Osteocyte (in vitro differentiated cells): ENCODE data around the gene TRPM7. TPM values are rescaled to one million over a fixed set of nuclear protein-coding genes. Genes with fewer than 3 reads are reported as not detected.
"Not testable (repeated sequence)": the region's sequence is repeated elsewhere in the genome, so short reads cannot be mapped to it uniquely, and the experiment has no call there.

Source experiments
- DNase-seq: peaks from one replicate; pipeline ENCODE4 v3.0.0; 2021; ENCODE audit warnings: mixed read lengths; ENCODE audit not compliant: unreplicated experiment; ENCODE audit errors: extremely low spot score
- H3K27ac Mint-ChIP-seq: one replicate; pipeline ENCODE4 v1.8.0; 2021; ENCODE audit warnings: mild to moderate bottlenecking, mixed read lengths; ENCODE audit not compliant: unreplicated experiment
- H3K27me3 Mint-ChIP-seq: one replicate; pipeline ENCODE4 v1.8.0; 2021; ENCODE audit warnings: mixed read lengths; ENCODE audit not compliant: unreplicated experiment
- H3K36me3 Mint-ChIP-seq: one replicate; pipeline ENCODE4 v1.8.0; 2021; ENCODE audit warnings: mixed read lengths; ENCODE audit not compliant: unreplicated experiment
- H3K4me1 Mint-ChIP-seq: one replicate; pipeline ENCODE4 v1.8.0; 2021; ENCODE audit warnings: mixed read lengths; ENCODE audit not compliant: unreplicated experiment
- H3K4me3 Mint-ChIP-seq: one replicate; pipeline ENCODE4 v1.8.0; 2021; ENCODE audit warnings: mild to moderate bottlenecking, moderate library complexity, mixed read lengths; ENCODE audit not compliant: unreplicated experiment
- H3K9me3 Mint-ChIP-seq: one replicate; pipeline ENCODE4 v1.8.0; 2021; ENCODE audit warnings: mixed read lengths; ENCODE audit not compliant: unreplicated experiment
- total RNA-seq: library from RNA; stranded (reverse); gene quantifications from 2 replicates; pipeline ENCODE4 v1.2.1, GENCODE V29; 2021
- TF ChIP-seq, protein P1 (sequence below): fragments of 200-600 bp; sonication (generic); IDR thresholded peaks from 2 replicates; pipeline ENCODE4 v1.5.0; 2021; ENCODE audit warnings: antibody characterized with exemption, mild to moderate bottlenecking, moderate library complexity

TRPM7 gene
- total RNA-seq, 1 donor from 2014 or later: 53.6 TPM

DNA sequence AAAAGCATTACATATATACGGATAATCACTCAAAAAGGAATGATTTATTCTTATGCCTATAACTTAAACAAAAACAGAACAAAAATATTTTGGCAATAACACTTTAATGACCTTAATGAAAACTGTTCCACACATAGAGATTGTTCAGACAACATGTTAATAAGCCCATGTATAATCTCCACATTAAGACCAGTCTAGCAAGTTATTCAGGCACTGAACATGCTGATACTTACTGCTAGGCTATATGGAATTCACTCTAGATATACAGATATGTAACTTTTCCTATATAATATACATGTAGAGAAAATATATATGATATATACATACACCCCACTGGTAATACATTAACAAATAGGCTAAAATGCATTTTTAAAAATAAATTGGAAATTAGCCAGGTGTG lies 96.3 kb downstream of the TRPM7 start:
- Mint-ChIP-seq H3K4me1 (no peaks in the 10 kb centered on the region), H3K27me3 (no peaks in the 10 kb centered on the region), H3K9me3 (no peaks in the 10 kb centered on the region), H3K36me3 (peaks cover 38% of the 10 kb centered on the region), H3K27ac (no peak overlapping the region), H3K4me3 (no peak overlapping the region)
- DNase-seq: no peak
- TF ChIP-seq, protein P1, sequence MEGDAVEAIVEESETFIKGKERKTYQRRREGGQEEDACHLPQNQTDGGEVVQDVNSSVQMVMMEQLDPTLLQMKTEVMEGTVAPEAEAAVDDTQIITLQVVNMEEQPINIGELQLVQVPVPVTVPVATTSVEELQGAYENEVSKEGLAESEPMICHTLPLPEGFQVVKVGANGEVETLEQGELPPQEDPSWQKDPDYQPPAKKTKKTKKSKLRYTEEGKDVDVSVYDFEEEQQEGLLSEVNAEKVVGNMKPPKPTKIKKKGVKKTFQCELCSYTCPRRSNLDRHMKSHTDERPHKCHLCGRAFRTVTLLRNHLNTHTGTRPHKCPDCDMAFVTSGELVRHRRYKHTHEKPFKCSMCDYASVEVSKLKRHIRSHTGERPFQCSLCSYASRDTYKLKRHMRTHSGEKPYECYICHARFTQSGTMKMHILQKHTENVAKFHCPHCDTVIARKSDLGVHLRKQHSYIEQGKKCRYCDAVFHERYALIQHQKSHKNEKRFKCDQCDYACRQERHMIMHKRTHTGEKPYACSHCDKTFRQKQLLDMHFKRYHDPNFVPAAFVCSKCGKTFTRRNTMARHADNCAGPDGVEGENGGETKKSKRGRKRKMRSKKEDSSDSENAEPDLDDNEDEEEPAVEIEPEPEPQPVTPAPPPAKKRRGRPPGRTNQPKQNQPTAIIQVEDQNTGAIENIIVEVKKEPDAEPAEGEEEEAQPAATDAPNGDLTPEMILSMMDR: no peak

DNA sequence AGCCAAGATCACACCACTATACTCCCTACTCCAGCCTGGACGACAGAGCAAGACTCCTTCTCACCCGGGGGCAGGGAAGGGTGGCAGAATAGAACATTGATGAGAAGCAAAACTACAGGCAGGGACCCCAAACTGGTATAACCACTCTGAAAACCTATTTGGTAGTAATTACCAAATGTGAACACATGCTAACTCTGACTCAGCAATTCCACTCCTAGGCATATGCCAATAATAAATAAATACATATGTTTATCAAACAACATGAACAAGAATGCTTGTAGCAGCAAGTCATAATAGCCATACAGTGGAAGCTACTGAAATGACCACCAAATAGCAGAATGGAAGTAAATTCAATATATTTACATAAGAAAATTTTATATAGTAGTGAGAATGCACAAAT lies 109.1 kb downstream of the TRPM7 start:
- peaks cover 48% of the 10 kb centered on the region for H3K36me3 Mint-ChIP-seq
- no peak overlapping the region for H3K4me3 Mint-ChIP-seq
- TF ChIP-seq, protein P1: no peak
- no peak for DNase-seq
- no peak overlapping the region for H3K27ac Mint-ChIP-seq
- H3K27me3 Mint-ChIP-seq: no peaks in the 10 kb centered on the region
- H3K9me3 Mint-ChIP-seq: no peaks in the 10 kb centered on the region
- H3K4me1 Mint-ChIP-seq: no peaks in the 10 kb centered on the region

DNA sequence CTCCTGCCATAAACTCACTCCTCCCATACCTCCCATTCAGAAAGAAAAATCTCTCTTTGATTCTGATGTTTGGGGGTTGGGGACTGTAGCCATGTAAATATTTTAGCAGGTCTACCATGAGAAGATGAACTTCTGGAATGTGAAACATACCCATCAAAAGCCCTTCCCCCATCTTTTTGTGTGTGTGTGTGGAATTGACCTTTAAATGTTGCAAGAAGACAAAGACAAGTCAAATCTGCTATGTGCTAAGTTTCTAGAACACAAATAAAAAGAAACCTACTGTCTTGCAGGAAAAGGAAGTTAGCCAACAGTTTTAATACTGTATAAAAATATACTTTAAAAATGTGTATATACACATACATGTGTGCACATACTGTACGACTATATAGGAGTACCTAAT lies 110.4 kb downstream of the TRPM7 start:
- DNase-seq: no peak
- TF ChIP-seq, protein P1: no peak
- H3K27ac Mint-ChIP-seq: no peak overlapping the region

DNA sequence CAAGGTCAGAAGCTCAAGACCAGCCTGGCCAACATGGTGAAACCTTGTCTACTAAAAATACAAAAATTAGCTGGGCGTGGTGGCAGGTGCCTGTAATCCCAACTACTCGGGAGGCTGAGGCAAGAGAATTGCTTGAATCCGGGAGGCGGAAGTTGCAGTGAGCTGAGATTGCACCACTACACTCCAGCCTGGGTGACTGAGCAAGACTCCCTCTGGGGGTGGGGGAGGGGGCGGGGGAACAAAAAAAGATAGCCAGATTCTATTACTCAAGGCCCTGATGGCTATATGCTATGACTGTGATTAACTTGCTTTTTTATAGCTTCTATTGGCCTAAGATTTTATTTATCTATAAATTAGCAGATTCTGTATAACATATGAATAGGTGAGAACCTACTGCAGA lies 112.8 kb downstream of the TRPM7 start:
- not testable (repeated sequence) for H3K4me1 Mint-ChIP-seq, H3K9me3 Mint-ChIP-seq

More for the DNA sequence above, 110.4 kb downstream of the TRPM7 start:
- Mint-ChIP-seq H3K4me1 (no peaks in the 10 kb centered on the region), H3K27me3 (no peaks in the 10 kb centered on the region), H3K9me3 (no peaks in the 10 kb centered on the region), H3K4me3 (no peak overlapping the region), H3K36me3 (peaks cover 47% of the 10 kb centered on the region)

DNA sequence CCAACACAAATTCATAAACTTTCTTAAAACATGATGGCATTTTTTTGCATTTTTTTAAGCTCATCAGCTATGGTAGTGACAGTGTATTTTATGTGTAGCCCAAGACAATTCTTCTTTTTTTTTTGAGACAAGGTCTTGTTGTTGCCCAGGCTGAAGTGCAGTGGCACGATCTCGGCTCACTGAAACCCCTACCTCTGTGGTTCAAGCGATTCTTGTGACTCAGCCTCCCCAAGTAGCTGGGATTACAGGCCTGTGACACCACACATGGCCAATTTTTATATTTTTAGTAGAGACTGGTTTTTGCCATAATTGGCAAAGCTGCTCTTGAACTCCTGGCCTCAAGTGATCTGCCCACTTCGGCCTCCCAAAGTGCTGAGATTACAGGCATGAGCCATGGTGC lies 122.8 kb downstream of the TRPM7 start:
- TF ChIP-seq, protein P1: no peak
- H3K4me3 Mint-ChIP-seq: no peak overlapping the region
- H3K27me3 Mint-ChIP-seq: no peaks in the 10 kb centered on the region
- H3K9me3 Mint-ChIP-seq: no peaks in the 10 kb centered on the region
- DNase-seq: no peak
- H3K27ac Mint-ChIP-seq: no peak overlapping the region
- no peaks in the 10 kb centered on the region for H3K4me1 Mint-ChIP-seq
- H3K36me3 Mint-ChIP-seq: peaks cover 46% of the 10 kb centered on the region

More for the DNA sequence above, 112.8 kb downstream of the TRPM7 start:
- not testable (repeated sequence) for DNase-seq, H3K4me3 Mint-ChIP-seq, H3K27me3 Mint-ChIP-seq, H3K27ac Mint-ChIP-seq
- peaks cover 49% of the 10 kb centered on the region for H3K36me3 Mint-ChIP-seq
